Upper lobe of left lung (tissue), 4 donors: ENCODE measurements around the gene TEX35.

Experiments used
- CTCF ChIP-seq, 6 experiments: fragments of 450-650 bp in 4 of 6; fragments of 200-600 bp in 2 of 6; sonication (generic) in 2 of 6; IDR thresholded peaks; one replicate each; pipeline ENCODE4 v1.5.1; 2016 to 2019; ENCODE audit warnings: antibody characterized with exemption in 6 of 6
- EP300 ChIP-seq, 4 donors: sonication (generic); formaldehyde crosslinking; IDR thresholded peaks; one replicate each; pipeline ENCODE4 v1.5.1; 2017; ENCODE audit warnings: antibody characterized with exemption in 4 of 4, control low read depth in 2 of 4
- POLR2AphosphoS5 ChIP-seq, 2 donors: sonication (generic); formaldehyde crosslinking; IDR thresholded peaks; one replicate each; pipeline ENCODE4 v1.5.1; 2017; ENCODE audit warnings: antibody characterized with exemption in 2 of 2

DNA sequence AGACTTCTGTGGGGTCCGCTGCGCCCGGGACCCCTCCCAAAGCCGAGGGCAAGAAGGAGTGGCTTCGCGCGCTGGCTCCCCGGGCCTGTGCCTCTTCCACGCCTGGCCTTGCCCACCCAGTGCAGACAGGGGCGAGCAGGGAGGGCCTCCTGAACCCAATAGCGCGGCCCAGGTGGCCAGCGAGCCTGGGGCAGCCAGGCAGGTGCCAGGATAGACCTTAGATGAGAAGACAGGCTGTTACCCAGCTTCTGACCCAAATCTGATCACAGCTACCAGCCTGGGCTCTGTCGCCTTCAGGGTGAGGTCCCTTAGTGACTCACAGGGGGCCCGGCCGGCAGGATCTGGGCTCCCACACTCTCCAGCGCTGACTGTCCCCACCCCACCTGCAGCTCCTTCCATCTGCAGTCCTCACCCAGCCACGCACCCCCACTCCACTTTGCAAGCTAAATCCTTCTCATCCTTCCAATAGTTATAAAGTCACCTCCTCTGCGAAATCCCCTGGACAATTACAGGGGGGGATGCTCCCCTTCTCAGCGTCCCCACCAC, 25.8 kb upstream of the TEX35 start:
- TF ChIP-seq CTCF (IDR thresholded peaks at IDR 0.05) (no peak), POLR2AphosphoS5 (IDR thresholded peaks at IDR 0.05) (no peak), EP300 (IDR thresholded peaks at IDR 0.05) (no peak)
